ENCODE results near the gene WDR76.

Gene WDR76

GRCh38 chr15:43873651-43874050, 46.8 kb downstream of the WDR76 start:
- Histone ChIP-seq H3F3A (ENCODE audit: insufficient read depth, low read length) (no peaks in the 10 kb centered on the region), H3K4me2 (ENCODE audit: low read length) (no peak overlapping the region), H2AFZ (ENCODE audit: low read length) (no peak overlapping the region), H4K20me1 (ENCODE audit: insufficient read depth, low read length) (no peaks in the 10 kb centered on the region), H3K9me3 (ENCODE audit: low read length) (no peaks in the 10 kb centered on the region), H3K9me2 (ENCODE audit: low read depth, low read length) (no peaks in the 10 kb centered on the region), H3K79me2 (ENCODE audit: insufficient read depth, low read length) (no peaks in the 10 kb centered on the region), H3K27ac (ENCODE audit: low read depth, low read length, poor library complexity, severe bottlenecking) (no peak overlapping the region), H3K27me3 (ENCODE audit: insufficient read depth, low read length) (no peaks in the 10 kb centered on the region), H3K9ac (ENCODE audit: low read length) (no peak overlapping the region), H3K36me3 (ENCODE audit: insufficient read depth, low read length) (peaks cover 88% of the 10 kb centered on the region), H3K4me1 (ENCODE audit: insufficient read depth, low read length, severe bottlenecking) (no peaks in the 10 kb centered on the region), H3K4me3 (ENCODE audit: low read depth, low read length, poor library complexity, severe bottlenecking) (no peak overlapping the region)
- TF ChIP-seq EZH2 (IDR thresholded peaks at IDR 0.05; ENCODE audit: borderline replicate concordance, low read length), result no peak
- no peak for TF ChIP-seq CTCF (IDR thresholded peaks at IDR 0.05; ENCODE audit: low read length)

GRCh38 chr15:43876872-43877271, 50.1 kb downstream of the WDR76 start:
- no peak overlapping the region for H3K27ac ChIP-seq (ENCODE audit: low read depth, low read length, poor library complexity, severe bottlenecking)
- no peaks in the 10 kb centered on the region for H3K9me2 ChIP-seq (ENCODE audit: low read depth, low read length)
- no peaks in the 10 kb centered on the region for H4K20me1 ChIP-seq (ENCODE audit: insufficient read depth, low read length)
- peaks cover 92% of the 10 kb centered on the region for H3K36me3 ChIP-seq (ENCODE audit: insufficient read depth, low read length)
- no peaks in the 10 kb centered on the region for H3K79me2 ChIP-seq (ENCODE audit: insufficient read depth, low read length)
- no peaks in the 10 kb centered on the region for H3F3A ChIP-seq (ENCODE audit: insufficient read depth, low read length)
- no peak overlapping the region for H3K4me3 ChIP-seq (ENCODE audit: low read depth, low read length, poor library complexity, severe bottlenecking)
- H3K27me3 ChIP-seq (ENCODE audit: insufficient read depth, low read length), result no peaks in the 10 kb centered on the region
- H2AFZ ChIP-seq (ENCODE audit: low read length), result no peak overlapping the region
- no peaks in the 10 kb centered on the region for H3K4me1 ChIP-seq (ENCODE audit: insufficient read depth, low read length, severe bottlenecking)
- no peaks in the 10 kb centered on the region for H3K9me3 ChIP-seq (ENCODE audit: low read length)
- H3K9ac ChIP-seq (ENCODE audit: low read length), result no peak overlapping the region
- H3K4me2 ChIP-seq (ENCODE audit: low read length), result no peak overlapping the region
- TF ChIP-seq CTCF (IDR thresholded peaks at IDR 0.05; ENCODE audit: low read length) (no peak), EZH2 (IDR thresholded peaks at IDR 0.05; ENCODE audit: borderline replicate concordance, low read length) (no peak)

- Histone ChIP-seq H3K9me2 (ENCODE audit: low read depth, low read length) (no peaks in the 10 kb centered on the region), H3K9me3 (ENCODE audit: low read length) (no peaks in the 10 kb centered on the region), H3K27ac (ENCODE audit: low read depth, low read length, poor library complexity, severe bottlenecking) (no peak overlapping the region), H3K79me2 (ENCODE audit: insufficient read depth, low read length) (no peaks in the 10 kb centered on the region), H3K9ac (ENCODE audit: low read length) (no peak overlapping the region), H3F3A (ENCODE audit: insufficient read depth, low read length) (no peaks in the 10 kb centered on the region), H3K4me3 (ENCODE audit: low read depth, low read length, poor library complexity, severe bottlenecking) (no peak overlapping the region), H3K27me3 (ENCODE audit: insufficient read depth, low read length) (no peaks in the 10 kb centered on the region), H4K20me1 (ENCODE audit: insufficient read depth, low read length) (no peaks in the 10 kb centered on the region), H2AFZ (ENCODE audit: low read length) (no peak overlapping the region), H3K4me1 (ENCODE audit: insufficient read depth, low read length, severe bottlenecking) (no peaks in the 10 kb centered on the region), H3K36me3 (ENCODE audit: insufficient read depth, low read length) (peaks cover 92% of the 10 kb centered on the region), H3K4me2 (ENCODE audit: low read length) (no peak overlapping the region)
- TF ChIP-seq CTCF (IDR thresholded peaks at IDR 0.05; ENCODE audit: low read length) (no peak), EZH2 (IDR thresholded peaks at IDR 0.05; ENCODE audit: borderline replicate concordance, low read length) (no peak)
These were observed 50.6 kb downstream of the WDR76 start for GRCh38 chr15:43877371-43877770.
